Nucleus accumbens (tissue), 56 donors: ENCODE data around the gene CCNY.

ENCODE experiments used
- DNase-seq, 56 donors: peaks; one replicate each; lab custom pipeline; 2025; lab: John Stamatoyannopoulos, UW

Gene CCNY

DNA sequence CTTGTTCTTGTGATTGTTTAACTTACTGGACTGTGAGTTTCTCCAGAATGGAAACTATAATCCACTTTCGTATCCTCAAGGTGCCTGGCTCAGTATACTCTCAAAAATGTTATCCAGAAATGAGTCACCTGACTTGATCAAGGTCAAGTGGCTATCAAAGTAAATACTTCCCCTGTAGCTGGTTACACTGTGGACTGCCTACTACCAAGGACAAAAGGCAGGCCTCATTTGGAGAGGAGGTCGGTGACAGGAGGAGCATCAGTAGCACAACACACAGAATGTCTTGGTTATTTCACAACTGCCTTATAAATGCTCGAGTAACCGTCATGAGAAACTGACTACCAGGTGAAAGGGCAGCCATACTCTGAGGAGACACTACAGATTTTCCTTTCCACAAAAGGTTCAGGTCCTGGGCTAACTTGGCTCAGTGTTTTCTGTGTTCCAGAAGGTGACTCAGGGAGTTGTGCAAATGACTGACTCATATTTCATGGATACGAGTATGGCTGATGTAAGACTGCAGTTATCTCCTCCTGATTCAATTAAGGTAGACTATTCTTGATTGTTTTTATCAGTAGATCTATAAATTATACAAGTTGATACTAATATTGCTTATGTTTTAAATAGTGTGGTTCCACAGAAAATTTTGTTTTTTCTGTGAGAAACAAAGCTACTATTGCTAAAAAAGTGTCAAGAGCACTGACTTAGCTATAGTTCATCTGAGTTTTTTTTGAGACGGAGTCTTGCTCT lies 4.2 kb upstream of the CCNY start:
- no peak for DNase-seq

DNA sequence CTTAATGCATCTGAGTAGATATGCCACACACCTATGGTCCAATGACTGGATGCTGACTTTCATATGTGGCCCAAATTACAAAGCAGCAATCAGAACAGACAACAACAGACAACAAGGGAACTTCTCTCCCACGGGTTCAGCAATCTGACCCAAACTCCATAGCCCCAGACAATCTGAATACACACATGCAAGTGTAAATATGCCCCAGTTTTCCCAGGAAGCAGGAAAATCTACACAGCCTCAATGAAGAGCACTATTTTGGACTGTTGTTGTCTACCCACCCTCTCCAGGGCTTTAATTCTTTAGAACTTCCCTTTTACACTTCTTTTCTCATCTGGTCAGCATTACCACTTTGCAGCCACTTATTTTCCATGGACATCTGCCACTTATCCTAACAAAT lies 2.0 kb upstream of the CCNY start:
- DNase-seq, result no peak

DNA sequence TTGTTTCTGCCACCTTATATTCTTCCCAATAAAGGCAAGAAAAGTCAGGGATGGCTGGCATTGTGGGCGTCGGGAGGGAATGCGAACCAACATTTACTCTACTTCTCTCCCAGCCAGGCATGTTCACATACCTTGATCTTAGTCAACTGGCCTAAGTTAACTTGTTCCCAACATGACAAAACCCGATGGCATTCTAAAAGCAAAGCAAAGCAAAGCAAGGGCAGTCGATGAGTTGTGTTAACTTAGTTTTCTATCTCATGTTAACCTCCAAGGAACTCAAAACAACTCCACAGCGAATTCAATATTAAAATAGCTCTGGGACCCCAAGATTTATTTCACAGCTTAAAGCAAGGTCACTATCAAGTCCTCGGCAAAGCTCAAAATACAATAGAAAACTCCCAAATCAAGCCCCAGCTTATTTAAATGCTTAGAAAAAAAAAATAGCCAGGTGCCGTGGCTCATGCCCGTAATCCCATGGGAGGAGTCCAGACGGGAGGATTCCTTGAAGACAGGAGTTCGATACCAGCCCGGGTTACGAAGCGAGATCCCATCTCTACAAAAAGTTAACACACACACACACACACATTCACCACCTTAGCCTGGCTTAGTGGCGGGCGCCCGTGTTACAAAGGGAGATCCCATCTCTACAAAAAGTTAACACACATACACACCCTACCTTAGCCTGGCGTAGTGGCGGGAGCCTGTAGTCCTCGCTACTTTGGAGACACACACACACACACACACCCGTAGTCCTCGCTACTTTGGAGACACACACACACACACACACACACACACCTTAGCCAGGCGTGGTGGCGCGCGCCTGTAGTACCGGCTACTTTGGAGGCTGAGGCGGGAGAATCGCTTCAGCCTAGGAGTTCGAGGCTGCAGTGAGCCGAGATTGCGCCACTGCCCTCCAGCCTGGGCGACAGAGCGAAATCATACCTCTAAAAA lies 901 bp upstream of the CCNY start:
- DNase-seq, result no peak

DNA sequence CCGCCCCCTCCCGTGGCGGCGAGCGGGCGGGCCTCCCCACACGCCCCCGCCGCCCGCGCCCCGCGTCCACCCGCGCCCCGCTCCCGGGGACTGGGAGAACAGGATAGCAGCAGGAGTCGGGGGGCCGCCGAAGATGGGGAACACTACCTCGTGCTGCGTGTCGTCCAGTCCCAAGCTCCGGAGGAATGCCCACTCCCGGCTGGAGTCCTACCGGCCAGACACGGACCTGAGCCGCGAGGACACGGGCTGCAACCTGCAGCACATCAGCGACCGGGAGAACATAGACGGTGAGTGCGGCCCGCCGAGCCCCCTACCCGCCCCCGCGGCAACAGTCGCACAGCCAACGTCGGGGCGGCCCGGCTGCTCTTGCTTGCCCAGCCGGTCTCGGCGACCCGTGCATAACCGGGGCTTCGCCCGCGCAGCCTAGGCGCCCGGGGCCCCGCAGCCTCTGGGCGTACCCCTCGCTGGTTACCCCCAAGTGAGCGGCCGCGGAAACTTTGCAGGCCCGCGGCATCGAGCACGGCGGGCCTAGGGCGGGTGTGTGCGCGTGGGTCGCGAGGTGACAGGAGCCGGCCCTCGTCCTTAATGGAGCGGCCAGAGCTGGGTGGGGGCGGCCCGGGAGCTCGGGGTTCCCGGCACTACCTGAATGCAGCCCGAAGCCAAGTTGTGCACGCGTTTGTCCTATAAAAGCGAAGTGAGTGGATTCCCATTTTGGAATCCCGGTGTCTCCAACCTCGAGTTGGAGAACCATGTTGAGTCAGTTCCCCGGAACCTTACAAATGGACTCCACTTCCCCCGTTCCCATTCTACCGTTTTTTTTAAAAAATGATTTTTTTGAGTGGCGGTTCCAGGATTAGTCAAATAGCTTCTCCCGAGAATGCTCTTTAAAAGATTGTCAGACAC lies 863 bp downstream of the CCNY start:
- peak in 30 of 56 donors; percentile 13 to 65 (median 30) for DNase-seq

DNA sequence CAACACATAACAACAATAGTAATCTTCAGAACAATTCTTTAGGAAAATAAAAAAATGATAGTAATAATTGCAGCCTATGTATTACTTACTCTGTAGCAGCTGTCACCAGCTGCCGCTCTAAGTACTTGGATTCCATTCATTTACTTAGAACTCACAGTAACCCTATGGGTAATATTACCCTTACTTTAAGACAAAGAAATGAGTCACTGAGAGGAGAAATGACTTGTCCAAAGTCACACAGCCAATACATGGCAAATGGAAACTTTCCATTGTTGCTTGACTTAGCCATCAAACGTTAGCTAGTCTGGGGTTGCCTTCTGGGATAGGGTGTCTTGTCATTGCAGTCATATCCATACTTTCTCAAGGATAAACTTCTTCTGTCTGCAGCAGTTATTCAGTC lies 3.6 kb downstream of the CCNY start:
- DNase-seq, result no peak

DNA sequence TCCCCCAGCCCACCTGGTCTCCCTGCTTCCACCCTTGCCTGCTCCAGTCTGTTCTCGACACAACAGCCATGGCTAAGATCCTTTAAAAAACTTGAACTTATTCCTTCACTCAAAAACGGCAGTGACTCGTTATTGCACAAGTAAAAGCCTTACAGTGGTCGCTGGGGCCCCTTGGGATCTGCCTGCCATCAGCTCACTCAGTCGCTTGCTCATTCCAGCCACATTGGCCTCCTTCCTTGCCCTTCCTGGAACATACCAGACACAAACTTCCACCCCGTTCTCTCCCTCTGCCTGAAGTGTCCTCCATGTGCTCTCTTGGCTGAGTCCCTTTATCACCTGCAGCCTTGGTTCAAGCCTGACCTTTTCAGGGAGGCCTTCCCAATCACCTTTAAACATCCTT lies 4.7 kb downstream of the CCNY start:
- DNase-seq, result no peak

DNA sequence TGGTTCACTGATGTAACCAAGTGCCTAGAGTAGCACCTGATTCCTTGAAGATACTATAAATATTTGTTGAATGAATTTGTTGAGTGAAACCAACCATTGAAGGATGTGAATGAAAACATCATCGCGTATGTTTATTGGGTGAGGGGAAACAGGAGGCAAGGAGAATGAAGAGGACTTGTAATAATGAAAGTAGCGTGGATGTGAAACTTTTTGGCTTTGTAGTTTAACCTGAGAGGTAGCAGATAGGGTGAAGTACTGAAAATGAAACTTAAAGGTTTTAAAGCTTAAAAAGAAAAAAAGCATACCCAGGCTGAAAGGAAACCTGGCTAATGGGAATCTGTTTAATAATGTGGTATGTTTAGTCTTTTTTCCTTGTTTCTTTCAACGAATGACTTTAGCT lies 5.2 kb downstream of the CCNY start:
- DNase-seq, result no peak

DNA sequence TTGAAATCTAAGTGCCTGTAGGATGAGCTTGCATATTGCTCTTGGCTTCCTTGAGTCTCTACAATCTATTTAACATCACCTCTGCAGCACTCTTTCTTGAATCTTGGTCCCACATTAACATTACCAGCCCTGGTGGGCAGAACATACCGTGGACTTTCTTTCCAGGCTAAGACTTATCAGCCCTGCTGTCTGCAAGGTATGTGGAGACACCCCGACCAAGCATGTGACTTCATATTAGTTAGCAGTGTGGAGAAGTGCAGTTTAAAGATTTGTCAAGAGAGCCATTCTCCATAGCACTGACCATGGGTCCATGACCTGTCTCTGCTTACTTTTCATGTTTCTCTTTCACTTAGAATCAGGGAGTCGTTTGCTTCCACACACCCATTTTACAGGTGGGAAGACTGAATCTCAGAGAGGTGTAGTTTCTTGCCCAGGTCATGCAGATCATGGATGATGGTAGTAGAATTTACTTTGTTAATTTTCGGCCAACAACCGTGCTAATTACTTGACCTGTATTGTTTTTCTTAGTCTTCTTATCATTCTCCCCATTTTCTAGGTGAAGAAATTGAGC lies 6.0 kb downstream of the CCNY start:
- no peak for DNase-seq

DNA sequence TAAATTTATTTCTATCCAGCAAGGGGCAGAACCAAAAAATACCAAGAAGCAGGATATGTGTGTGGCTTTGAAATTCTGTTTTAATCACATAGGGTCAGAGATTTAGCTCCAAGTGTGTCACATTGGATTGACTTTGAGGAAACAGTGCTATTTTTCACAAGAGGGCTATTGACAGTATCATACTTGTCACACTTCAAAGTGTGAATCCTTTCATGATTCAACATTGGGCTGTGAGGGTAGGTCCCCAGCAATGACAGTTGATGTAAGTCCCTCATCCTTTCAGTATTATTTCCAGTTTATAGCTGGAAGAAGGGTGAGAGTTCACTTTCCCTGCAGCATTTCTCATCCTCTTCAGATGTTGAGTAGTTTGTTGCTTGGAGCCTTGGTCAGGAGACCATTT lies 7.4 kb downstream of the CCNY start:
- no peak for DNase-seq

DNA sequence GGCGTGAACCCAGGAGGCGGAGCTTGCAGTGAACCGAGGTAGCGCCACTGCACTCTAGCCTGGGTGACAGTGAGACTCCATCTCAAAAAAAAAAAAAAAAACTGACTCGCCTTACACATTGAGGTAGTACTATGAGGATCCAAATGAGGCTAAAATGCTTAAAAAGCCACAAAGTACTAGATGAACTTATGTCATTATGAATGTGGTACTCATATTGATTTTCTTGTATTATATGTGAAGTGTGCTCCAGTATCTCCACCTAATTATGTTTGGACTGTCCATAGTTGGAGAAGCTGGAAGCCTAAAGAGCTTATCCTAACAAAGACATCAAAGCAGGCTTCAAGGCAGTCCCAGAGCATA lies 9.1 kb downstream of the CCNY start:
- DNase-seq, result no peak

DNA sequence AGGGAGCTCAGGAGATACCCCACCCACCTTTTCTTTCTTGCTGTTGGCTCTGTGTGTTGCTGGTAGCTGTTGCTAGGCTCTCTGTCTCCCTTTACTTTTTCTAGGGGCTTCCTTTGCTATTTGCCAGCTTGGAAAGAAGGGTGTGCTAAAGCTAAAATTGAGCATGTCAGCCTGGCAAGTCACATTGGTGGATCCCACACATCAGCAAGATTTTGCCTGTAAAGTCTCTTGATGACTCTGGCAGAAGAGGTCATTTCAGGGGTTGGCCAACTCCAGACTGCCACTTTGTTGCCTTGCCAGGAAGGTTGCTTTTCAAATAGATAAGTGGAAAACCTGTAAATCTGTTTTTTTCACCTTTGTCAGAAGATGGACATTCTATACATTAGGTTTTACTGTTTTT lies 9.9 kb downstream of the CCNY start:
- peak in 3 of 56 donors; percentile 14 to 23 (median 15) for DNase-seq

DNA sequence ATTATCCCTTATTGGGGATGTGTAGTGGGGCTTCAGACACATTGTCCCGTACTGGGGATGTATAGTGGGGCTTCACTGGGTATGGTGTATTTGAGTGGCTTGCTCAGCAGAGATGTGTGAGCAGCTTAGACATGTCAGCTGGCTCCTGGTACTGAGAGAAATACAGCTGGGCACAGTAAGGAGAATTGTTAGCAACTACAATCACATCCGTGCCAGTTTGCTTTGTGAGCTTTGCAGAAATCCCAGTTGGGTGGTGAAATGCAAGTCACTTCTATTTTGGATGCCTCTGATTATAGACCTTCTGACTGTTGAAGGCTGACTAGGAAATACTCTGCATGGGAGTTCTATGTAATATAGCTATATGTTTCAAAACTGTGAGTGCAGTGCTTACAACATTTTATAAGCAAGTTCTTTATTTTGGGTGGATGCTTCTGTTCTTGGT lies 10.8 kb downstream of the CCNY start:
- peak in 38 of 56 donors; percentile 13 to 76 (median 45) for DNase-seq

DNA sequence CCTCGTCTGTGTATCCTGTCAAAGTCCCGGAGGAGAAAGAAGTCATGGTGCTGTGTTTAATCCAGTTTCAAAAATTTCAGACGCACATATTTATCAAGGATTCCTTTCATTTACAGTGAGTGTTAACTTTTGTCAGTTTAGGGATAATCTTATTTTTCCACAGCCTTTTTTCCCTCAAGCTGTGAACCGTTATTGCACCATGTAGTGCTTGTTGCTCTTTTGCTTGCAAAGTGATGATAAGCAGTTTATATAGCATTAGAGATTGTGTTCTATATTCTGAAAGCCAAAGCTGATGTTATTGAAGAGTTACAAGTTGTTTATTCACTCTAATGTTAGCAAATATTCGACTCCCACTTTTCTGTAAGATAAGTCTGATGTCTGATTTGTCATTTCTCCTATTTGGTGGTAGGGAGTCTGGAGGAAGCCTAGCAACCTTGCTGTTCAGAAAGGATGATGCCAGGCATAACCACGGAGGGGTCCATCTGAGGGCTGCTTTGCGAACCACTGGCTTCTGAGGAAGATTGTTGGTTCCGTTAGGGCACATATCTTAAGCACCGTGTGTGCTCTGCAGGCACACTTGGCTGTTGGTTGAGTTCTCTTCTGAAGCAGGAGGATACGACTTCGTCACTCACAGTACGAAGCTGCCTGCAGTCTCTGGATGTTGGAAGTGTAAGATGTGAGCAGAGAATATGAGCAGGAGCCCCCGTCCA lies 11.7 kb downstream of the CCNY start:
- DNase-seq, result peak in 7 of 56 donors; percentile 12 to 36 (median 20)

DNA sequence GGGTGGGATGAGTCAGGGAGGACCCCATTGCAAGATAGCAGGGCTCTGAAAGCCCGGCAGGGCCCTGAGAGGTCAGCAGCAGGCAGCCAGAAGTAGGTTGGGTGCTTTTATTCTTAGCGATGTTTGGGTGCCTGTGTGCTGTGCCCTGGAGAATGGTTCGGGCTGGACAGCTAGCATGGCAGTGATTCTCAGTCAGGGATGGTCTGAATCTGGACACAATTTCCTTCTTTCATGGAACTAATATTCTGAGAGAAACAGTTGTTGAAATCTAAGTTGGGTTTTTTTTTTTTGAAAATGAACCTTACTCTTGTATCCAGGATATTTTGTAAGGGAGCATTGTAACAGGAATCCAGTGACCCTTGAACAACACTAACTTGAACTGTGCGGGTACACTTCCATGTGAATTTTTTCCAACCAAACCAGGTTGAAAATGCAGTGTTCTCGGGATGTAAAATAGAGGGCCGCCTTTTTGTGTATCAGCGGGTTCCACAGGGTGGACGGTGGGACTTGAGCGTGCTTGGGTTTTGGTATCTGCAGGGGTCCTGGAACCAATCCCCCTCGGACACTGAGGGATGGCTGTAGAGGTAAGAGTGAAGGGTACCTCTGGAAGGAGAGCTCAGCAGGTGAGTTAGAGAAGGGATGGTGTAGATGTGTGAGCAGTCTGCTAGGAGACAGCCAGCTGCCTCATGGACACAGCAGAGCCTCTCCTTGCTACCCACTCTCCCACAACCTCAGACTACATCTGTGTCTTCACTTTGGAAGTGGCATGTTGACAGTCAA lies 12.5 kb downstream of the CCNY start:
- DNase-seq, result peak in 1 of 56 donors; percentile 61

DNA sequence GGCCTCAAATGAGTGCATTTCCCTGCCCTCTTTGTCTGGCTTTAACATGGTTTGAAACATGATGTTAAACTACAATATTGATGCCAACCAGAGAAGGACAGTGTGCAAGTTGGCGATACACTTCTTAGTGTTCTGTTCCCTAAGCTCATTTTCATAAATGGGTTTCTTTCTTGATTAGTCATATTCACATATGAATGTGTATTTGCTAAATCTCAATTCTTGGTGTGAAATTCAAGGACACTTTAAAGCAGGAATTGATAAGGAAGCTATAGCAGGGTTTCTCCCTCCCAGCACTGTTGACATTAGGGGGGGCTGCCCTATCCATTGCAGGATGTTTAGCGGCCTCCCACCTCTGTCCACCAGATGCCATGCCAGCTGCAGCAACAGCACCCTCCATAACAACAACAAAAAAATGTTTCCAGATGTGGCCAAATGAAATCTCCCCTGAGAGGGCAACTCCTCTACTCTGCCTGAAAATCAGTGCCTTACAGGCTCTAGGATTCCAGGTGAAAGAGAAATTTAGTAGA lies 13.1 kb downstream of the CCNY start:
- DNase-seq, result no peak

DNA sequence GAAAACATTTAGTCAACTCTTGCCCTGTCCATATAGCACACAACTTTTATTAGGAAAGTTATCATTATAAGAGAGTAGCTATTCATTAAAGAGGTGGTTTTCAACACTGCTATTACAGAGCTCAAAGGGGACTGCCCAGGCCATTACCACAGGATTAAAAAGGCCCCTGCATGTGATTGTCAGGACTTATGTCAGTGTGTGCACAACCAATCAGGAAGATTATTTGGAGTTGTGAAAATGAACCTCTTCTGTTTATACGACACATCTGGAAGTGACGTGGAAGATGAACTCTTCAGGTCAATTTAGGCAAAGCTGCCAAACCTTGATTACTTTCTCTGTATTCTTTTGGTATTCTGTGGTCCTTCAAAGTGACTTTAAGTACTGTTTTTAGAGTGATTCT lies 14.7 kb downstream of the CCNY start:
- DNase-seq, result no peak

DNA sequence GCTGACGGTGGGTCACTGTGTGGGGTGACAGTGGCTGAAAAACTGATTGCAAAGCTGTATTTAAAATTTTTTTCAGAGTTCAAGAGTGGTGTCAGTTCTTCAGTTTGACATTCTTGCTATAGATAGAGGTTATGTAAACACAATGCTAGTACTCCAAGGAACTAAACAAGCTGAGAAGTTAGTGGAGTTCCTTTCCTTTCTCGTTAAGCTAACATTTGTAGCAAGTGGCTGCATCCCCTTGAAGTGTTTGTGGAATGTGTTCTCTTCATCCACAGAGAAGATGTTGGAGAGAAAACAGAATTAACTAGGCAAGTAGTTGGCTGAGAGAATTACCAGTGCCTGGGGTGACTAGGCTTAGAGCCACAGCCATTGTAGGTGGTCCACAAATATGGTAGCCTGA lies 15.8 kb downstream of the CCNY start:
- no peak for DNase-seq

DNA sequence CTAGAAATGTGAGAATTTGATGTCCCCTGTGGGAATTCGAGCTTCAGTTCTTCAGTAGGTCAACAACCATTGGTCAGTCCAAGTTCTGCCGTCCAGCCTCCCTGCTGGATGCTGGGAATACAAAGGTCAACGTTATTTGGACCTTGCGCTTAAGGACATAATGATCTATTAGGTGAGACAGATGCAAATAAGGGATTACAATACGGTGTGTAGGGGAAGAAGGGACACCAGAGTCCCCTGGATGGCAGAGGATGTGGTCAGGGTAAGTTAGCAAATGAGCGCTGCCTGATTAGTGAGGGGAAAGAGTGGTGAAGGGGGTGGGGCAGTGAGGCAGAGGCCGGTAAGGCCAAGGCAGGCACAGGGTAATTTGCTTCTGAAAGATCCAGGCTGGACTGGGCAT lies 16.2 kb downstream of the CCNY start:
- no peak for DNase-seq

DNA sequence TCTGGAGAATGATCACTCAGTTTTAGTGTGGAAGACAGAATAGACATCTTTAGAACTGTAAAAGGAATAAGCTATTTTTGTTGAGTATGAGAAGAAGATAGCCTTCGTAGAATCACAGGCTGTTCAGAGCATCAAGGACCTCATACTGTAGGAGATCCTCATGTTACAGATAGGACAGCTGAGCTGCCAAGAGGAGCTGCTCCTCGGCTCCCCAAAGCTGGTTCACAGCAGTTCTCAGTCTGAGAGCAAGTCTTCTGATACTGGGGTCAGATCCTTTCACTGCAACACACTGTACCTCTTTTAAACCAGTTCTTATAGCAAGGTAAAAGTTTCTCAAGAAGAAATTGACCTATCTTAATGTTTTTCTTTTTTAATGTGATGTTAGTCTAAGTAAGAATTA lies 17.1 kb downstream of the CCNY start:
- DNase-seq, result no peak
